Stimulated activated CD4-positive, alpha-beta T cell treated with anti-CD3 and anti-CD28 coated beads, Interleukin-1b, Interleukin-23, amount 100 ng/mL, for 24 hours (primary cell): ENCODE data around the gene HECTD4.

ENCODE experiments used
- DNase-seq, 4 experiments: peaks; one replicate each; pipeline ENCODE4 v3.0.0-alpha.2; 2020; ENCODE audit warnings: low read depth in 4 of 4, low spot score in 1 of 4

HECTD4 gene

DNA sequence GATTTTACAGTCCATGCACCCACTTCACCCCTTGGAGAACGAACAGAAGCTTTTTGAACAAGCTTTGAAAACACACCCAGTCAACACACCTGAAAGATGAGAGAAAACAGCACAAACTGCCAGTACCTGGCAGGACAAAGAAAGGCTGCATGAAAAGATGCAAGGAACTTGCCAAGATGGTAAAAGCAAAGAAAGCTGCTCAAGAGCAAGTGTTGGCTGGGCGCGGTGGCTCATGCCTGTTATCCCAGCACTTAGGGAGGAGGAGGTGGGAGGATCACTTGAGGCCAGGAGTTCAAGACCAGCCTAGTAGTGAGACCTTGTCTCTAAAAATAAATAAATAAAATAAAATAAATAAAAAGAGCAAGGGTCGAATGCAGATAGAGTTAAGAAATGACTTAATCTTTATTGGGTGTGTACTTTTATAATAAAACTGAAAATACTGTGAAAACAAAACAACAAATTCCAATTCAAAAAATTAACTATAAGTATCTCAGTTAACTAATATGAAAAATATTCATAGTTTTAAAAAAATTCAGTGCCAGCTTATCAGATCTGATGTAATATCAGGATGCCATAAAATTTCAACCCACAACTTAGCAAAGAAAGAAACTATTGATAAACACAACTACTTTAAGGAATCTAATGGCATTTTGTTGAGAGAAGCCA is 59.2 kb downstream of the HECTD4 start:
- no peak for DNase-seq

DNA sequence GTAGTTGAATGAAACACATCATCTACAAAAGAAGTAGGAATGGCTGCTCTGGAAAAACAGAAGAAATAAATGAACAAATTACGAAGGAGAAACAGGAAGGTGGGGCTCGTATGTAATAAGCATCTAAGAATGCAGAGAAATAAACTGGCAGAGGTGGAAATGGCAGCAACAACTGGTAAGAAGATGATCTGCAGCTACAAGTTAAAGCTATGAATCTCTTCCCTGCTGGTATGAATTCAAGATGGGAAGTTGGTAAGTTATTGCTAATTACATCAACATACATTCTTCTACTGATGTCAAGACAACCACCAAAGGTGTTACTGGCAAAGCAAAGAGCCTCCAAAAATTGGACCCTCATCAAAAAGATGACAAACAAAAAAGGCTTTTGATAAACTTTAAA is 59.8 kb downstream of the HECTD4 start:
- no peak for DNase-seq

DNA sequence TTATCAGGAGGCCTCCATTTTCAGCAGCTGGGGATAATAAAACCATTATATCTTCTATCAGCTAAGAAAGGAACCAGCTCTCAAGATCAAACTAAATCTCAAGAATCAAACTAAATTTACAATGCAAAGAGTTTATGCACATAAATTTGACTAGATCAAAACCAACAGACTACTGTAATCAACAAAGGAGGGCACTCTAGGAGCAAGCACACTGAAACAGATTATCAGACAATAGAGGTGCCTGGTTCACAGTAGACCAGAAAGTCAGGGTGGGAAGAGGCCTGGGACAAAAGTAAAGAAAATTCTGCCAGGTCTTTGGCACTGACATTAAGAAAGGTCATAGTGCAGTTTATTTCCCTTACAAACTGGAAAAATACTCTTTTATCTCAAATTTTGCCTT is 61.0 kb downstream of the HECTD4 start:
- no peak for DNase-seq

DNA sequence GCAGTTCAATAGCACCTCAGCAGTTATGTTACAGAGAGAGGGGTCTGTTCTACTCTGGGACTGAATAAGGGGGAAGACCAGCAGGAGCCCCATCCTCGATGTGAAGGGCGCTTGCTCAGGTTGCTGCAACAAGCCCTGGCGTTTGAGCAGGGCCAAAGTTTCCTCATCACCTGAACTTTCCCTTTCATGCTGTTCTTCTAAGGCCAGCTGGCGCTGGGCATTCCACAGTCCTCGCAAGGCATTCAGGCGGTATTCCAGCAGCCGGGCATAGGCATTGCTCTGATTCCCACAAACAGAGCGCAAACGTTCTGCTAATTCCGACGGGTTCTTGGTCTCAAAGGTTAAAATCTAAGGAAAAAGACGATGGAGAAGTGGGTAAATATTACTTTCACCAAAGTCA is 62.8 kb downstream of the HECTD4 start:
- DNase-seq = no peak

DNA sequence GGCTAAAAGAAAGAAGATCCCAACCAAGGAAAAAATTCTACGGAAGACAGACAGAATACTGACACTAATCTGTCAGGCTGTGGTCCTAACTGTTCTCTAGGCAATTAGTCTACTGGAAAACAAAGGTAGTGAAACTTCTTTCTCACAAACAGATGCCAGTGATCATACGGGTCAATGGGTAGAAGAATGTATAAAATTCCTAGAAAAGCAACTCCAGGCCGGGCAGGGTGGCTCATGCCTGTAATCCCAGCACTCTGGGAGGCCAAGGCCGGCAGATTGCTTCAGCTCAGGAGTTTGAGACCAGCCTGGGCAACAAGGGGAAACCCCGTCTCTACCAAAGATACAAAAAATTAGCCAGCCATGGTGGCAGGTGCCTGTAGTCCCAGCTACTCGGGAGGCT is 64.8 kb downstream of the HECTD4 start:
- no peak for DNase-seq

- no peak for DNase-seq
Measured at GRCh38 chr12:112314981-112315380, 67.2 kb downstream of the HECTD4 start.

GRCh38 chr12:112309797-112310196 is 72.4 kb downstream of the HECTD4 start:
- no peak for DNase-seq

DNA sequence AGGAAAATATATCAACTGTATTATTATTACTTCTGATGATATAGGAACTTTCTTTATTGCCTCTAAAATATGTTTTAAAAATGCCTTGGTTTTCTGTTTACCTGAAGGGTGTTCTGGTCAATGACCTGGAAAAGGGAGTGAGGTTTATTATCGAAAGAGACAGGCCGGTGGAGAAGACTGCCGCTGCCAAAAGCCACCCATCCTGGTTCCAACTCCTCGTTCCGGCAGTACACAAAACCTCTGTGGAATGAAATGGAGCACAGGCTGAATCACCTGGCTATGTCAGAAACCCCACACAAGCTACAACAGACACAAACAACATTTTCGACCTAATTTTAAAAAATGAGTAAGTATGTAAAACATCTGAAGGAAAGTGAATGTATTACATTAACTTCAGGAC is 73.6 kb downstream of the HECTD4 start:
- no peak for DNase-seq

DNA sequence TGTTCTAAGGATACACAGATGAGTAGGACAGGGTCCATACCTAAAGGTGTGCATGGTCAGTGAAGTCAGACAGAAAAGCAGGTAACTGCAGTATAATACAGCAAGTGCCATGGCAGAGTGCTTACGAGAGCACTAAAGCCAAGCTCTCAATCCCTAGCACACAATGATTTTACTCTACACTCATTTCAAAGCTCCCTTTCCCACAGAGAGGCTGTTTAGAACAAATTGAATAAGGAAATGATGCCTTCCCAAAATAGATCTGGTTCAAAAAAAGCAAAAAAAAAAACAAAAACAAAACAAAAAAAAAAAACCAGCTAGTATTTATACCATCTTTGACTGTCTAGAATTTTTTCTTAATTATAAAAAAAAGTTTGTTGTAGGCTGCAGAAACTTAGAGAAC is 74.1 kb downstream of the HECTD4 start:
- DNase-seq = no peak

GRCh38 chr12:112307317-112308011 is 74.8 kb downstream of the HECTD4 start:
- DNase-seq = no peak

GRCh38 chr12:112305951-112306350 is 76.3 kb downstream of the HECTD4 start:
- DNase-seq = no peak

DNA sequence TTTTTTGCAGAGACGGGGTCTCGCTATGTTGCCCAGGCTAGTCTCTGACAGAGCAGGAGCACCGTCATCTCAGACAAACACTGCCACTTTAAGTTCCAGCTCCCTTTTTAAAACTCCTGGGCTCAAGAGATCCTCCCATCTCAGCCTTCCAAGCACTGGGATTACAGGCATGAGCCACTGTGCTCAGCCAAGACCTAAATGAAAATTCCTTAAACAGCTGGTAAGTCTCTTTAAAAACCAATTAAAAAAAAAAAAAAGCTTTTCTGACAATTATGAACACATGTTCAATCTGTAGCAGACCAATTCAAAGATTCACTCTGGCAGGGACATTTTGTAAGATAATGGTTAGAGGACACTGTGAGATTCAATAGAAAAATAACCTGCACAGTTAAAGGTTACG is 77.8 kb downstream of the HECTD4 start:
- DNase-seq = no peak

DNA sequence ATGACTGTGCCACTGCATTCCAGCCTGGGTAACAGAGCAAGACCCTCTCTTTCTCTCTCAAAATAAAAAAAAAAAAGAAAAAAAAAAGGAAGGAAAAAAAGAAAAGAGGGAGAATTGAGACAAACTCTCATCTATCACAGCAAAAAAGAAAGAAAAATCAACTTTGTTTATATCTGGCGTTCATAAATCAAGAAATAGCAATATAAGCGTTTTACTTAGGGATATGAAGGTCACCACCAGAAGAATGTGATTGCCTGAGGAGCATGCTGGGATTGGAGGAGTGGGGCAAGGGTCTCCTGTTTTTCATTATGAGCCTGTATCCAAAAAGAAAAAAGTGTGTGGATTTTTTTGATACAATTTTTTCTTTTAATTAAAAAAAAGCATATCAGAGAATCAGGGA is 78.4 kb downstream of the HECTD4 start:
- no peak for DNase-seq

GRCh38 chr12:112303004-112303403 is 79.2 kb downstream of the HECTD4 start:
- DNase-seq = peak; percentile 4 to 43 (median 18)

- DNase-seq = no peak
Measured at GRCh38 chr12:112299704-112300103, 82.5 kb downstream of the HECTD4 start.

- DNase-seq = no peak
Measured at GRCh38 chr12:112297188-112297587, 85.0 kb downstream of the HECTD4 start.

DNA sequence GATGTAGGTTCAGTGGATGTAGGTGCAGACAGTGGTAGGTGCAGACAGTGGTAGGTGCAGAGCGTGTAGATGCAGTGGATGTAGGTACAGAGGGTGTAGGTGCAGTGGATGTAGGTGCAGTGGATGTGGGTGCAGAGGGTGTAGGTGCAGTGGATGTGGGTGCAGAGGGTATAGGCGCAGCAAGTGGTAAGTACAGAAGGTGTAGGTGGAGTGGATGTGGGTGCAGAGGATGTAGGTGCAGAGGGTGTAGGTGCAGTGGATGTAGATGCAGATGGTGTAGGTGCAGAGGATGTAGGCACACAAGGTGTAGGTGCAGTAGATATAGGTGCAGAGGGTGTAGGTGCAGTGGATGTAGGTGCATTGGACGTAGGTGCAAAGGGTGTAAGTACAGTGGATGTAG is 86.0 kb downstream of the HECTD4 start:
- DNase-seq = no peak

DNA sequence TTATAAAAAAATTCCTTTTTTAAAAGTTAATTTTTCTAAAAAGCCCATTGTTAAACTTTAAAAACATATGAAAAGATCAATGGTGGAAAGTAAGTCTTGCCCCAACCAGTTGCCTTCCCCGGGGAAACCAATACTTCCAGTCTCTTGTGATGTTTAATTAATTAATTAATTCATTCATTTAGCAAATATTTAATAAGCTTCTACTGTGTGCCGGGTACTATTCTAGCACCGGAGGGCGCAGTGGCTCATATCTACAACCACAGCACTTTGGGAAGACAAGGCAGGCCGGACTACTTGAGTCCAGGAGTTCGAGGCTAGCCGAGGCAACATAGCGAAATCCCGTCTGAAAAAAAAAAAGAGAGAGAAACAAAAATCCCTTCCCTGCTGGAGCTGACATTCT is 87.4 kb downstream of the HECTD4 start:
- DNase-seq = no peak

DNA sequence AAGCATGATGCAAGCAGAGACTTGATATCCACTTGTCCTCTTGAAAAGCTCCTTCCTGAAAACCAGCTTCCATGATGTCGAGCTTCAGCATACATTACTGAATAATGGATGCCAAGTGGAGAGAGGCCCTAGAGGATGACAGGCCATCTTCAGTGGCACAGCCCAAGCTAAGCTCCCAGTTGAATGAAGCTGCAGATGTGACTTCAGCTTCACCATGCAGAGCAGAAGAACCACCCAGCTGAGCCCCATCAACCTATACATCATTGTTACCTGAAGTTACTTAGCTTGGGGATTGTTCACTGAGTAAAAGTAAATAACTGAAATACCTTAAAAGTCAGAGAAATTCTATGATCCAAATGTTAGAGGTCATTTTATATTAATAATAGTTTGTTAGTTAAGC is 93.6 kb downstream of the HECTD4 start:
- no peak for DNase-seq

- DNase-seq = no peak
Measured at GRCh38 chr12:112285600-112286401, 96.4 kb downstream of the HECTD4 start.

DNA sequence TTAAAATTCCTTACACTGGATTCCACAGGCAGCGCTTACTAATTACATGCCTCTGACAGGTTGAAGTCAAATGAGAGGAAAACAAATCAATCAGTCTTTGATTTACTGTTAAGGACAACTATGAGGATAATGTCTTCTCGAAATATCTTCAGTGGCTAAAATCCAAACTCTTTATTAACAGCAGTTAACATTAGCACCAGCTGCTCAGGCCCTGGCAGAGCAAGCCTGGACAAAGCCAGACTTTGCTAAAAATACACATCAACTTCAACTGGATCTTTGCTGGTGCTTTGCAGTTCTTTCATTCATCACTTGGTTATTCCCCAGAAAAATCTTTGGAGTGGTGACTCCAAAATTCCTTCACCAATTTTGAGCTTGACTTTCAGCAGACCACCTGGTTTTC is 98.7 kb downstream of the HECTD4 start:
- DNase-seq = no peak

DNA sequence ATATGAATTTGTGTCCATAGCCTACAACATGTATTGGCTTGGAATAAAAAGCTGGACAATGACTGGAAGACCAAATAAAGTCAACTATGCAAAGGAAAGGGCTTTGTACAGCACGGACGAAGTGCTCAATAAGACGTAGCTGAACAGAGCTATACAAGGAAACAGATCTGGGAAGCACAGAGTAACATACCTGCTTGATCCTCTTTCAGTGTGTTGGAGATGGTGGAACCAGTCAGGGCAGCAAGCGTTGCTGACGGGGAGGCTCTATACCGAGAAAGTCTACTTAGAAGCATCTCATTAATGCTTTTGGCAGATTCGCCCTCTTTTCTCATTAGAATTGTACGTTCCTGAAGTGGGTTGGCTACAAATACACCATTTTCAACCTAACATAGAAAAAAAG is 99.3 kb downstream of the HECTD4 start:
- no peak for DNase-seq
